OCI-LY7 (cell line): ENCODE measurements around the gene IQCC. TPM values are rescaled to one million over a fixed set of nuclear protein-coding genes. Genes with fewer than 3 reads are reported as not detected.

Source experiments
- BruUV-seq: library from RNA; stranded (reverse); fragments of 400-500 nt; replicated peaks from 2 replicates; lab custom pipeline; 2021; lab: Mats Ljungman, UMichigan
- CTCF ChIA-PET: fragments of 300-600 bp; sonication (Branson Sonifier 250); formaldehyde crosslinking; loops from one replicate; lab custom pipeline; 2022; ENCODE audit warnings: antibody characterized with exemption; ENCODE audit not compliant: unreplicated experiment; lab: Charles Lee
- POLR2A ChIA-PET: fragments of 300-600 bp; sonication (Branson Sonifier 250); formaldehyde crosslinking; loops from one replicate; lab custom pipeline; 2022; ENCODE audit warnings: antibody characterized with exemption; lab: Charles Lee
- DNase-seq: peaks from one replicate; pipeline ENCODE4 v3.0.0-alpha.2; 2015; ENCODE audit warnings: low spot score
- H2AFZ ChIP-seq: fragments of 200-600 bp; sonication (generic), shearing (Covaris generic); 2 replicates; pipeline ENCODE4 v1.6.1; 2014; ENCODE audit warnings: mild to moderate bottlenecking, antibody characterized with exemption, low read length, moderate library complexity
- H3K27ac ChIP-seq: fragments of 200-600 bp; sonication (generic); 2 replicates; pipeline ENCODE4 v1.5.1; 2014; ENCODE audit warnings: mixed run types, low read depth, mild to moderate bottlenecking, moderate library complexity, low read length, inconsistent platforms; ENCODE audit not compliant: poor library complexity, severe bottlenecking
- H3K36me3 ChIP-seq: fragments of 200-600 bp; sonication (generic); 2 replicates; pipeline ENCODE4 v1.6.1; 2014; ENCODE audit warnings: mild to moderate bottlenecking, antibody characterized with exemption, low read length, moderate library complexity, mixed read lengths; ENCODE audit not compliant: insufficient read depth
- H3K4me1 ChIP-seq: fragments of 200-600 bp; sonication (generic); 2 replicates; pipeline ENCODE4 v1.5.1; 2014; ENCODE audit warnings: mild to moderate bottlenecking, low read length; ENCODE audit not compliant: insufficient read depth, poor library complexity, severe bottlenecking
- H3K4me2 ChIP-seq: fragments of 200-600 bp; sonication (generic); 2 replicates; pipeline ENCODE4 v1.6.1; 2014; ENCODE audit warnings: mild to moderate bottlenecking, low read length
- H3K4me3 ChIP-seq: fragments of 200-600 bp; sonication (generic); 2 replicates; pipeline ENCODE4 v1.5.1; 2014; ENCODE audit warnings: mild to moderate bottlenecking, low read depth, low read length; ENCODE audit not compliant: poor library complexity, severe bottlenecking
- H3K79me2 ChIP-seq: fragments of 200-600 bp; sonication (generic); 2 replicates; pipeline ENCODE4 v1.6.1; 2016; ENCODE audit warnings: low read depth, mild to moderate bottlenecking, low read length, moderate library complexity, mixed read lengths; ENCODE audit not compliant: insufficient read depth
- H3K9me2 ChIP-seq: fragments of 200-600 bp; sonication (generic); 2 replicates; pipeline ENCODE4 v1.6.1; 2016; ENCODE audit warnings: mild to moderate bottlenecking, low read length, mixed read lengths; ENCODE audit not compliant: insufficient read depth
- H3K9me3 ChIP-seq: fragments of 200-600 bp; sonication (generic); 2 replicates; pipeline ENCODE4 v1.6.1; 2014; ENCODE audit warnings: mild to moderate bottlenecking, mixed run types, low read length, mixed read lengths
- H4K20me1 ChIP-seq: fragments of 200-600 bp; sonication (generic); 2 replicates; pipeline ENCODE4 v1.6.1; 2014; ENCODE audit warnings: mild to moderate bottlenecking, antibody characterized with exemption, low read length, moderate library complexity, mixed read lengths; ENCODE audit not compliant: insufficient read depth
- CTCF ChIP-seq: fragments of 200-600 bp; sonication (generic); conservative IDR thresholded peaks from 2 replicates; pipeline ENCODE4 v1.5.1; 2014; ENCODE audit warnings: mild to moderate bottlenecking, antibody characterized with exemption, low read length, moderate library complexity, mixed read lengths
- EZH2phosphoT487 ChIP-seq: fragments of 200-600 bp; sonication (generic); IDR thresholded peaks from 2 replicates; pipeline ENCODE4 v1.6.1; 2018; ENCODE audit warnings: low read depth, borderline replicate concordance, mild to moderate bottlenecking, mixed run types, antibody characterized with exemption, low read length, moderate library complexity, mixed read lengths
- intact Hi-C: fragments of 100-400 bp; cut with micrococcal nuclease; formaldehyde crosslinking; loops from one replicate; pipeline ENCODE4 v1.10.0; 2022; ENCODE audit not compliant: unreplicated experiment
- total RNA-seq, 2 experiments: library from RNA; depleted of rRNA in 1 of 2; stranded (reverse); fragments of >200 nt in 1 of 2; shearing (Covaris generic) in 1 of 2; gene quantifications; 2 replicates each; pipeline ENCODE4 v1.2.3, GENCODE V29; 2014 to 2022

Gene IQCC
- total RNA-seq, 2 experiments from 2014 or later = 8.0 to 14.5 TPM

GRCh38 chr1:32249831-32250525 lies 44.5 kb downstream of the IQCC start:
- H3K9me3 ChIP-seq = no peaks in the 10 kb centered on the region
- no TSS peak for BruUV-seq
- H3K4me3 ChIP-seq = peak overlapping the region; percentile 69
- H4K20me1 ChIP-seq = no peaks in the 10 kb centered on the region
- POLR2A ChIA-PET = interaction anchor here (0.5 to 9.6 kb wide), 16 partner anchors 10 to 428 kb away, joined by 3 to 79 read pairs (median 5); partner anchors contain the start of gene HDAC1
- TF ChIP-seq EZH2phosphoT487 = no peak
- no peak for TF ChIP-seq CTCF
- H3K36me3 ChIP-seq = no peaks in the 10 kb centered on the region
- peaks cover 97% of the 10 kb centered on the region for H3K4me1 ChIP-seq
- H3K27ac ChIP-seq = peak overlapping the region; percentile 99
- peak overlapping the region; percentile 83 for H3K4me2 ChIP-seq
- intact Hi-C loops = loop anchor here (1.0 to 2.0 kb wide), 5 partner anchors 15 to 66 kb away; partner anchors contain the start of genes EIF3I, HDAC1 and TMEM234
- peak; percentile 98 for DNase-seq
- no peak overlapping the region; the same call in 1 of the 2 replicates for H2AFZ ChIP-seq
- no peaks in the 10 kb centered on the region for H3K9me2 ChIP-seq
- peaks cover 32% of the 10 kb centered on the region; the same call in 1 of the 2 replicates for H3K79me2 ChIP-seq
- CTCF ChIA-PET = interaction anchor here (0.8 to 1.6 kb wide), 7 partner anchors 9 to 95 kb away, joined by 3 to 9 read pairs (median 4); no protein-coding TSS in a partner anchor

- H3K36me3 ChIP-seq = no peaks in the 10 kb centered on the region
- DNase-seq = peak; percentile 85
- ChIA-PET CTCF (interaction anchor here (0.7 to 1.5 kb wide), 5 partner anchors 35 to 94 kb away, joined by 3 to 6 read pairs (median 3); no protein-coding TSS in a partner anchor), POLR2A (interaction anchor here (0.6 to 9.6 kb wide), 12 partner anchors 9 to 100 kb away, joined by 3 to 79 read pairs (median 4); partner anchors contain the start of gene HDAC1)
- H4K20me1 ChIP-seq = no peaks in the 10 kb centered on the region
- peak within 1 kb of the TSS; percentile 69 for H3K4me3 ChIP-seq
- intact Hi-C loops = loop anchor here (1.0 to 2.0 kb wide), 4 partner anchors 14 to 65 kb away; partner anchors contain the start of genes EIF3I, HDAC1 and TMEM234
- H3K4me1 ChIP-seq = peaks cover 100% of the 10 kb centered on the region
- BruUV-seq = no TSS peak
- no peaks in the 10 kb centered on the region for H3K9me2 ChIP-seq
- H3K27ac ChIP-seq = peak within 1 kb of the TSS; percentile 99
- no peak for TF ChIP-seq CTCF
- no peak for TF ChIP-seq EZH2phosphoT487
- H3K9me3 ChIP-seq = no peaks in the 10 kb centered on the region
- peaks cover 43% of the 10 kb centered on the region; the same call in 1 of the 2 replicates for H3K79me2 ChIP-seq
- peak within 1 kb of the TSS; percentile 0; the same call in 1 of the 2 replicates for H2AFZ ChIP-seq
- H3K4me2 ChIP-seq = peak within 1 kb of the TSS; percentile 83
Measured at GRCh38 chr1:32250893-32251716, 45.6 kb downstream of the IQCC start, which contains the start of gene LCK. LCK (plus strand) TSS chr1:32251265; CDS start chr1:32274330, 23,065 bp downstream.
